CD4-positive, alpha-beta memory T cell (primary cell): ENCODE results near the gene DYRK1A. TPM values are rescaled to one million over a fixed set of nuclear protein-coding genes. Genes with fewer than 3 reads are reported as not detected.

Source experiments
- CTCF ChIA-PET: fragments of 350-600 bp; sonication (Branson Sonifier 250); formaldehyde crosslinking; loops from one replicate; lab custom pipeline; 2021; ENCODE audit warnings: inconsistent platforms; ENCODE audit not compliant: partially characterized antibody; lab: Charles Lee
- POLR2A ChIA-PET: fragments of 350-600 bp; sonication (Branson Sonifier 250); formaldehyde crosslinking; loops from one replicate; lab custom pipeline; 2021; ENCODE audit not compliant: partially characterized antibody; lab: Charles Lee
- DNase-seq, 5 donors: peaks; one replicate each; pipeline versions ENCODE4 v3.0.0 to v3.0.0-alpha.2; 2020 to 2022; ENCODE audit warnings: mixed read lengths in 1 of 5
- H3K27ac ChIP-seq: one replicate; pipeline ENCODE4 v1.7.0; 2013; ENCODE audit warnings: low read depth, low read length
- H3K27me3 ChIP-seq: 2 replicates; pipeline ENCODE4 v1.7.0; 2013; ENCODE audit warnings: mild to moderate bottlenecking, low read length, moderate library complexity; ENCODE audit not compliant: insufficient read depth
- H3K36me3 ChIP-seq: 2 replicates; pipeline ENCODE4 v1.7.0; 2013; ENCODE audit warnings: mild to moderate bottlenecking, low read length, moderate library complexity; ENCODE audit not compliant: insufficient read depth
- H3K4me1 ChIP-seq: 2 replicates; pipeline ENCODE4 v1.7.0; 2013; ENCODE audit warnings: mild to moderate bottlenecking, low read length, moderate library complexity; ENCODE audit not compliant: insufficient read depth
- H3K4me3 ChIP-seq, 2 donors: one replicate each; pipeline ENCODE4 v1.7.0; 2013; ENCODE audit warnings: low read length in 2 of 2, mild to moderate bottlenecking in 1 of 2
- H3K9me3 ChIP-seq, 2 donors: one replicate each; pipeline ENCODE4 v1.7.0; 2013; ENCODE audit warnings: low read length in 2 of 2, control low read depth in 1 of 2; ENCODE audit not compliant: control insufficient read depth in 1 of 2
- H3K27ac Mint-ChIP-seq, 7 donors: one replicate each; pipeline ENCODE4 v1.8.0; 2020 to 2021; ENCODE audit warnings: mixed read lengths in 7 of 7, mild to moderate bottlenecking in 6 of 7, inconsistent platforms in 3 of 7, moderate library complexity in 3 of 7
- H3K27me3 Mint-ChIP-seq, 2 donors: one replicate each; pipeline ENCODE4 v1.8.0; 2020 to 2021; ENCODE audit warnings: mixed read lengths in 2 of 2
- H3K36me3 Mint-ChIP-seq, 2 donors: one replicate each; pipeline ENCODE4 v1.8.0; 2020 to 2021; ENCODE audit warnings: mixed read lengths in 2 of 2, inconsistent platforms in 1 of 2, mild to moderate bottlenecking in 1 of 2
- H3K4me1 Mint-ChIP-seq, 4 donors: one replicate each; pipeline ENCODE4 v1.8.0; 2020 to 2021; ENCODE audit warnings: mixed read lengths in 4 of 4, mild to moderate bottlenecking in 1 of 4
- H3K4me3 Mint-ChIP-seq, 8 donors: one replicate each; pipeline ENCODE4 v1.8.0; 2020 to 2021; ENCODE audit warnings: mixed read lengths in 8 of 8, mild to moderate bottlenecking in 7 of 8, moderate library complexity in 6 of 8, inconsistent platforms in 3 of 8
- H3K9me3 Mint-ChIP-seq, 8 donors: one replicate each; pipeline ENCODE4 v1.8.0; 2020 to 2021; ENCODE audit warnings: mixed read lengths in 8 of 8, mild to moderate bottlenecking in 5 of 8, inconsistent platforms in 3 of 8, moderate library complexity in 1 of 8
- intact Hi-C: fragments of 100-400 bp; cut with micrococcal nuclease; formaldehyde crosslinking; loops from one replicate; pipeline ENCODE4 v1.15.1; 2023
- polyA plus RNA-seq, 2 donors: library from polyadenylated mRNA; unstranded; fragments of 300-500 nt; fragmentation: Illumina TruSeq; gene quantifications; one replicate each; pipeline ENCODE4 v1.2.3, GENCODE V29; 2021
- total RNA-seq, 2 experiments: library from RNA; stranded (reverse); gene quantifications; one replicate each; pipeline ENCODE4 v1.2.3, GENCODE V29; 2021

Gene DYRK1A
- total and polyA plus RNA-seq, 4 experiments from 2014 or later: 1.4 to 130 (median 65.2) TPM

- H3K9me3 ChIP-seq: no peaks in the 10 kb centered on the region
- peaks cover 0 to 14% of the 10 kb centered on the region in 2 donors for H3K36me3 Mint-ChIP-seq
- no peak overlapping the region for H3K4me3 ChIP-seq
- H3K4me3 Mint-ChIP-seq: no peak overlapping the region
- POLR2A ChIA-PET: no interaction called here
- H3K4me1 Mint-ChIP-seq: no peaks in the 10 kb centered on the region
- H3K27ac Mint-ChIP-seq: no peak overlapping the region
- DNase-seq: no peak
- peaks cover 0 to 30% (median 23%) of the 10 kb centered on the region in 8 donors for H3K9me3 Mint-ChIP-seq
- CTCF ChIA-PET: no interaction called here
- intact Hi-C loops: no loop called here
- no peaks in the 10 kb centered on the region for H3K4me1 ChIP-seq
- peaks cover 8 to 10% of the 10 kb centered on the region in 2 donors for H3K27me3 Mint-ChIP-seq
- H3K27me3 ChIP-seq: no peaks in the 10 kb centered on the region
- H3K36me3 ChIP-seq: no peaks in the 10 kb centered on the region
- no peak overlapping the region for H3K27ac ChIP-seq
These were observed 209.0 kb downstream of the DYRK1A start for GRCh38 chr21:37575580-37575979.

Other genes with a start within 250 kb of the DYRK1A start
- gene VPS26C, start 99.4 kb upstream of the DYRK1A start, total RNA-seq: 10 to 100 TPM; 76.0 to 79.7 TPM
- gene VPS26C, start 99.4 kb upstream of the DYRK1A start, polyA plus RNA-seq: 100 to 1,000 TPM in 1 of 2 donors, 10 to 100 TPM in 1; 81.9 to 105 TPM